Upper lobe of left lung (tissue), 4 donors: ENCODE measurements around the gene ACTL6B.

ENCODE experiments used
- POLR2A ChIP-seq, 4 donors: fragments of 450-650 bp; IDR thresholded peaks; one replicate each; pipeline ENCODE4 v1.5.1; 2016 to 2017; ENCODE audit warnings: antibody characterized with exemption in 4 of 4, mild to moderate bottlenecking in 2 of 4
- POLR2AphosphoS5 ChIP-seq, 2 donors: sonication (generic); formaldehyde crosslinking; IDR thresholded peaks; one replicate each; pipeline ENCODE4 v1.5.1; 2017; ENCODE audit warnings: antibody characterized with exemption in 2 of 2
- TF ChIP-seq, protein P1 (sequence below), 6 experiments: fragments of 450-650 bp in 4 of 6; fragments of 200-600 bp in 2 of 6; sonication (generic) in 2 of 6; IDR thresholded peaks; one replicate each; pipeline ENCODE4 v1.5.1; 2016 to 2019; ENCODE audit warnings: antibody characterized with exemption in 6 of 6

DNA sequence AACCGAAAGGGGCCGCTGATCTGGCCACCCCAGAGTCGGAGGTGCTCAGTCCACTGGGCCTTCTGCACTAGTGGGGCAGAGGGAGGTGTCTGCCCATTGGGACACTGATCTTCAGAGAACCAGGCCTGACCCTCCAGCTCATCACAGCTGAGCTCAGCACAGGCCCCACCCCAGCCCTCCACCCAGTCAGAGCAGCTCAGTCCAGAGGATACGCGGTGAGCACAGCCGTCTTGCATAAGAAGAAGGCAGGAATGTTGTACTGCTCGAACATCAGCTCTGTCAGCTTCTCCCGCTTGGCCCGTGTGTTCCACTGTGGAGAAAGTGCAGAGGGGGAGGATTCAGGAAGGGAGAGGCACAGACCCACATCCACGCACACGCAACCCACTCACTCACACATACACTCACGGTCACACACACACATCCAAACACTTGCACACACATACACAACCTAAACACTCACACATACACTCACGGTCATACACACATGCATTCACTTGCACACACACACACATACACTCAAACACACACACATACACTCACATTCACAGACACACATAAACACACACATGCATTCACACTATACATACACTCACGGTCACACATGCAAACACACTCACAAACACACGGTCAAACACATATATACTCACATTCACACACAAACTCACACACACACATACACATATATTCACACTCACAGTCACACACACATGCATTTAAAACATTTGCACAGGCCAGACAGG, 6.3 kb downstream of the ACTL6B start:
- no peak for TF ChIP-seq POLR2A (IDR thresholded peaks at IDR 0.05)
- TF ChIP-seq, protein P1, sequence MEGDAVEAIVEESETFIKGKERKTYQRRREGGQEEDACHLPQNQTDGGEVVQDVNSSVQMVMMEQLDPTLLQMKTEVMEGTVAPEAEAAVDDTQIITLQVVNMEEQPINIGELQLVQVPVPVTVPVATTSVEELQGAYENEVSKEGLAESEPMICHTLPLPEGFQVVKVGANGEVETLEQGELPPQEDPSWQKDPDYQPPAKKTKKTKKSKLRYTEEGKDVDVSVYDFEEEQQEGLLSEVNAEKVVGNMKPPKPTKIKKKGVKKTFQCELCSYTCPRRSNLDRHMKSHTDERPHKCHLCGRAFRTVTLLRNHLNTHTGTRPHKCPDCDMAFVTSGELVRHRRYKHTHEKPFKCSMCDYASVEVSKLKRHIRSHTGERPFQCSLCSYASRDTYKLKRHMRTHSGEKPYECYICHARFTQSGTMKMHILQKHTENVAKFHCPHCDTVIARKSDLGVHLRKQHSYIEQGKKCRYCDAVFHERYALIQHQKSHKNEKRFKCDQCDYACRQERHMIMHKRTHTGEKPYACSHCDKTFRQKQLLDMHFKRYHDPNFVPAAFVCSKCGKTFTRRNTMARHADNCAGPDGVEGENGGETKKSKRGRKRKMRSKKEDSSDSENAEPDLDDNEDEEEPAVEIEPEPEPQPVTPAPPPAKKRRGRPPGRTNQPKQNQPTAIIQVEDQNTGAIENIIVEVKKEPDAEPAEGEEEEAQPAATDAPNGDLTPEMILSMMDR (IDR thresholded peaks at IDR 0.05), result no peak
- no peak for TF ChIP-seq POLR2AphosphoS5 (IDR thresholded peaks at IDR 0.05)
